Thymus (tissue), 11 donors: ENCODE measurements around the gene DCC. TPM values are rescaled to one million over a fixed set of nuclear protein-coding genes. Genes with fewer than 3 reads are reported as not detected.
"Not testable (repeated sequence)": the region's sequence is repeated elsewhere in the genome, so short reads cannot be mapped to it uniquely, and the experiment has no call there.

Experiments
- DNase-seq, 9 donors: peaks; one replicate each; pipeline ENCODE4 v3.0.0-alpha.2; 2013; ENCODE audit warnings: low spot score in 9 of 9, low read depth in 6 of 9, missing footprints in 1 of 9
- H3K27ac ChIP-seq, 2 donors: one replicate each; pipeline ENCODE4 v1.5.1; 2013; ENCODE audit warnings: control low read depth in 1 of 2, low read depth in 1 of 2, low read length in 1 of 2, mild to moderate bottlenecking in 1 of 2, moderate library complexity in 1 of 2
- H3K27me3 ChIP-seq, 2 donors: one replicate each; pipeline ENCODE4 v1.5.1; 2013; ENCODE audit warnings: low read length in 1 of 2; ENCODE audit not compliant: control insufficient read depth in 2 of 2, insufficient read depth in 1 of 2
- H3K36me3 ChIP-seq, 2 donors: one replicate each; pipeline ENCODE4 v1.5.1; 2013; ENCODE audit warnings: low read length in 1 of 2, mild to moderate bottlenecking in 1 of 2, moderate library complexity in 1 of 2; ENCODE audit not compliant: control insufficient read depth in 2 of 2, insufficient read depth in 2 of 2
- H3K4me1 ChIP-seq, 2 donors: one replicate each; pipeline ENCODE4 v1.5.1; 2013; ENCODE audit warnings: low read length in 2 of 2; ENCODE audit not compliant: control insufficient read depth in 2 of 2, insufficient read depth in 2 of 2
- H3K4me3 ChIP-seq, 2 donors: one replicate each; pipeline ENCODE4 v1.5.1; 2013; ENCODE audit warnings: low read length in 2 of 2, control low read depth in 1 of 2, mild to moderate bottlenecking in 1 of 2
- H3K9me3 ChIP-seq, 2 donors: one replicate each; pipeline ENCODE4 v1.5.1; 2013; ENCODE audit warnings: low read length in 1 of 2, mild to moderate bottlenecking in 1 of 2; ENCODE audit not compliant: control insufficient read depth in 2 of 2, insufficient read depth in 1 of 2
- WGBS: extraction: QIAGEN DNeasy Blood & Tissue Kit; methylation state at CpG from one replicate; pipeline ENCODE4 v1.1.7; 2013; 5-methylcytosine and 5-hydroxymethylcytosine counted together
- polyA plus RNA-seq: library from polyadenylated mRNA; stranded (reverse); fragments of 200-250 nt; gene quantifications from one replicate; pipeline ENCODE4 v1.2.3, GENCODE V29; 2013
- total RNA-seq: library from RNA; stranded (reverse); fragments of 120-200 nt; gene quantifications from one replicate; pipeline ENCODE4 v1.2.4, GENCODE V29; 2013
- donor health status: healthy.

Gene DCC
- total and polyA plus RNA-seq, 2 donors, result 0.68 to 7.6 TPM

GRCh38 chr18:52343138-52343537, 3.1 kb downstream of the DCC start:
- H3K27me3 ChIP-seq, result peaks cover 16 to 38% of the 10 kb centered on the region in 2 donors
- H3K27ac ChIP-seq, result no peak overlapping the region
- H3K36me3 ChIP-seq, result no peaks in the 10 kb centered on the region
- no peak for DNase-seq
- no peaks in the 10 kb centered on the region for H3K9me3 ChIP-seq
- WGBS, result 34% methylated on average over 2 of the region's 2 CpGs
- no peaks in the 10 kb centered on the region for H3K4me1 ChIP-seq
- H3K4me3 ChIP-seq, result no peak overlapping the region

GRCh38 chr18:52343731-52344340, 3.8 kb downstream of the DCC start:
- Histone ChIP-seq H3K36me3 (no peaks in the 10 kb centered on the region), H3K9me3 (no peaks in the 10 kb centered on the region), H3K4me3 (no peak overlapping the region), H3K4me1 (no peaks in the 10 kb centered on the region), H3K27ac (no peak overlapping the region), H3K27me3 (peaks cover 12 to 38% of the 10 kb centered on the region in 2 donors)
- WGBS, result 64% methylated on average over 6 of the region's 6 CpGs
- no peak for DNase-seq

DNA sequence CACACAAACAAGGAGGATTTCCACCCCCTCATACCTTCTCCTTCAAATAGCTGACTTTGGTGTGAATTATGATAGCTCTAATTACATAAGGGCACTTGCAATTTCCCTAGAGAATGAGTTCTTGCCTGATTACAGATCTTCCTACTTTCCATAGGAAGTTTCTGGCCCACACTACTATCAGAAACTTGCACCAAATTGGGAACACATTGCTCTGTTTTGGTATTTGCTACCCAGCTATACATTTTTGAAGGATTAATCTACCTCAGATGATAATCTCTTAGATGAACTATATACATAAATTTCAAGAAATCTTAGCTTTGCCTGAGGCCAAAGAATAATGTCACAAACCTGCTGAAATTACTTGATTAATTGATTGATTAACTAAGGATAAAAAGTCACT, 4.9 kb downstream of the DCC start:
- no peaks in the 10 kb centered on the region for H3K4me1 ChIP-seq

DNA sequence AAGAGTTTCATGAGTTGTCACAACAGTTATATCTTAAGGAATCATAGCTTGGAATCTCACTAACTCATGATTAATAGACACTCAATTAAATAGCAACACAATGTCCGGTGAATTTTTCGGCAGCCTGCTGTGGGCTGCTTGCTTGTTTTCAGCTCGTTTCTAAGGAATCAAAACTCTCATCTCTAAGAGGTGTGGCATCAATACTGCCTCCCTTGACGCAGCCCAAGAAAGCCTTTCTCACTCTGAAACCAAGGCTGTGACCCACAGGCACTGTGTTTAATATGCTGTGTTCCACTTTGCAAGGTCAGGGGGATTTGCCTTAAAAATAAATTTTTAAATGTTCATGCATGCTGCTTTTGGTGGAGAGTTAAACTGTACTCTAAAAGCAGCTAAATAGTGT, 5.4 kb downstream of the DCC start:
- H3K27me3 ChIP-seq, result peaks cover 7 to 27% of the 10 kb centered on the region in 2 donors
- no peak overlapping the region for H3K4me3 ChIP-seq
- WGBS, result 79% methylated on average over 4 of the region's 4 CpGs
- H3K4me1 ChIP-seq, result no peaks in the 10 kb centered on the region
- H3K9me3 ChIP-seq, result no peaks in the 10 kb centered on the region
- H3K27ac ChIP-seq, result no peak overlapping the region
- DNase-seq, result no peak
- H3K36me3 ChIP-seq, result no peaks in the 10 kb centered on the region

More for the DNA sequence above, 4.9 kb downstream of the DCC start:
- no peak overlapping the region for H3K27ac ChIP-seq
- H3K27me3 ChIP-seq, result peaks cover 10 to 33% of the 10 kb centered on the region in 2 donors
- DNase-seq, result no peak
- no peaks in the 10 kb centered on the region for H3K36me3 ChIP-seq
- H3K4me3 ChIP-seq, result no peak overlapping the region
- no peaks in the 10 kb centered on the region for H3K9me3 ChIP-seq

DNA sequence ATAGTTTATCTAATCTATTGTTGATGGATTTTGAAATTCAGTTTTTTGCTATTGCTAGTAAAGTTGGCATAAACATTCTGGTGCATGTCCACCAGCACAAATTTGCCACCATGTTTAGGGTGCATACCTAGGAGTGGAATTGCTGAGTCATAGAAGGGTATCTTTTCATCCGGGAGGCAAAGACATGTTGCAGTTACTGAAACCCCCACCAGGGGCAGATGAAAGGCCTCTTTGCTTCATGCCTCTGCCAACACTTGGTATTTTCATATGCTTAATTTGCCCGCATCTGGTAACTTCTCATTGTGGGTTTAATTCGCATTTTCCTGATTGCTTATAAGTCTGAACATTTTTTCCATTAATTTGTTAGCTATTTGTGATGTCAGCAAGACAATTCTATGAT, 8.2 kb downstream of the DCC start:
- Histone ChIP-seq H3K4me3 (no peak overlapping the region), H3K9me3 (no peaks in the 10 kb centered on the region), H3K36me3 (no peaks in the 10 kb centered on the region), H3K4me1 (no peaks in the 10 kb centered on the region), H3K27ac (no peak overlapping the region), H3K27me3 (peaks cover 0 to 3% of the 10 kb centered on the region in 2 donors)
- WGBS, result 90% methylated on average over 3 of the region's 3 CpGs
- DNase-seq, result no peak

DNA sequence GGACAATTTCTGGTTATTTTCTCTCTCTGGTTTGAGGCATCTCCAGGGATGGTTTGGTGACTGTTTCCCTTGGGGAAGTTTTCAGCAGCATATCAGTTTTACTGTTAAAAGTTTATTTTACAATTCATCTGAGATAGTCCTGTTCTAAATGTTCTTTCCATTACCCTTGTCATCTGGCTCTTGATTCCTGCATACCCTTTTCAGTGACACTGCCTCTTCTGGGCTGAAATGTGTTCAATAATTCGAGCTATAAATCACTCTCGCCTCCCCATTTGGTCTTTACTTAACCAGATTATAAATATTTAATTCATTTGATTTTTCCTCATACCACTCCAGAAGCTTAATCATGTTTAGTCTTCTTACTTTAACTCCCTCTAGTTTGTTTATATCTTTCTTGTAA, 9.5 kb downstream of the DCC start:
- H3K9me3 ChIP-seq, result no peaks in the 10 kb centered on the region
- 90% methylated on average over 2 of the region's 2 CpGs for WGBS
- H3K4me3 ChIP-seq, result no peak overlapping the region
- no peaks in the 10 kb centered on the region for H3K36me3 ChIP-seq
- no peak for DNase-seq
- H3K27ac ChIP-seq, result no peak overlapping the region
- H3K4me1 ChIP-seq, result no peaks in the 10 kb centered on the region
- no peaks in the 10 kb centered on the region for H3K27me3 ChIP-seq

DNA sequence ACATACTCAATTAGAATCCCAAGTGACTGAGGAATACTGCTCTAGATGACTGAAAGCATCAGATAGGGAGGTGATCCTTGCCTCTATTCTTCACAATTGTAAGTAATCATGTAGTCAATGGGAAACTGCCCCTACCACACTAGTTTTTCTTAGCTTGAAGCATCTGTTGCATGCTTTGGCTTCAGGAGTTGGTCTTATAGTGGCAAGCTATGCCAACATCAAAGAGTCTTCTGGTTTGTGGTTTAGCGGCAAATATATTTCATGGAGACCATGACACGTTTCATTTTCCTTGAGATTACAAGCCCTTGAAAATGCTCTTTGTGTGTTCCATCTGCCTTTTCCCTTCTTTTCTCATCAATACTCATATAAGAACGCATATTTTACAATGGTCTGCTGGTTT, 12.9 kb downstream of the DCC start:
- DNase-seq, result no peak
- Histone ChIP-seq H3K9me3 (no peaks in the 10 kb centered on the region), H3K4me1 (no peaks in the 10 kb centered on the region), H3K4me3 (no peak overlapping the region), H3K27ac (no peak overlapping the region), H3K36me3 (no peaks in the 10 kb centered on the region), H3K27me3 (no peaks in the 10 kb centered on the region)
- 64% methylated on average over 3 of the region's 3 CpGs for WGBS

DNA sequence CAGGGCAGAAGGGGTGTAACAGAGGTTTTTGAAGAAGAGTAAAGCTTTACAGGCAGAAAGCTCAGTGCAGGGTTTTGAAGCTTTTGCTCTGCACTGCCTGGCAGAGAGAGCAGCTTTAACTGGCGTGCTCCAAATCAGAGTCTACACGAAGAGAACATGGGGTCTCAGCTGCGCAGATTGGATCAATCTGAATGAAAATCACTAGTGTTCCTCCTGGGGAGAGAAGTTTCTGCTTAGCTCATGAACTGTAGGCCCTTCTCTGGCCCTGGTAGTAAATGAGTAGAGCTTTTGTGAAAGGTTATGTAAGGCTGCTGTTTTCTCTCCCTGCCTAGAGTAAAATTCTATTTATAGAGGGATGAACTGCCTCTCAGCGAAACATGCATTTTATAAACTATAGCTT, 13.6 kb downstream of the DCC start:
- H3K36me3 ChIP-seq, result no peaks in the 10 kb centered on the region
- 88% methylated on average over 4 of the region's 4 CpGs for WGBS

GRCh38 chr18:52363861-52364260, 23.9 kb downstream of the DCC start:
- WGBS, result 93% methylated on average over 1 of the region's 1 CpG
- H3K4me3 ChIP-seq, result no peak overlapping the region
- no peak for DNase-seq
- H3K36me3 ChIP-seq, result no peaks in the 10 kb centered on the region
- H3K27me3 ChIP-seq, result no peaks in the 10 kb centered on the region
- no peak overlapping the region for H3K27ac ChIP-seq
- H3K9me3 ChIP-seq, result no peaks in the 10 kb centered on the region
- no peaks in the 10 kb centered on the region for H3K4me1 ChIP-seq

More for the DNA sequence above, 13.6 kb downstream of the DCC start:
- no peak overlapping the region for H3K4me3 ChIP-seq
- no peaks in the 10 kb centered on the region for H3K9me3 ChIP-seq
- H3K4me1 ChIP-seq, result no peaks in the 10 kb centered on the region
- no peak for DNase-seq
- no peak overlapping the region for H3K27ac ChIP-seq
- no peaks in the 10 kb centered on the region for H3K27me3 ChIP-seq

GRCh38 chr18:52366851-52367250, 26.9 kb downstream of the DCC start:
- H3K9me3 ChIP-seq, DNase-seq, H3K4me3 ChIP-seq, H3K27ac ChIP-seq, H3K4me1 ChIP-seq, H3K27me3 ChIP-seq, H3K36me3 ChIP-seq: not testable (repeated sequence)
- 97% methylated on average over 26 of the region's 27 CpGs for WGBS
